ENCODE data around the gene APCDD1L.
"Not testable (repeated sequence)": the region's sequence is repeated elsewhere in the genome, so short reads cannot be mapped to it uniquely, and the experiment has no call there.

Gene APCDD1L

GRCh38 chr20:58436868-58437645, 78.1 kb downstream of the APCDD1L start:
- no peak for DNase-seq

- DNase-seq, result no peak
Measured at GRCh38 chr20:58435237-58435636, 80.0 kb downstream of the APCDD1L start.

GRCh38 chr20:58434326-58434725, 80.9 kb downstream of the APCDD1L start:
- DNase-seq, result no peak

GRCh38 chr20:58433759-58434158, 81.4 kb downstream of the APCDD1L start:
- no peak for DNase-seq

- no peak for DNase-seq
Measured at GRCh38 chr20:58433029-58433647, 82.1 kb downstream of the APCDD1L start.

GRCh38 chr20:58432186-58432954, 82.8 kb downstream of the APCDD1L start:
- DNase-seq, result no peak

- no peak for DNase-seq
Measured at GRCh38 chr20:58431134-58431533, 84.1 kb downstream of the APCDD1L start.

GRCh38 chr20:58429303-58429702, 85.9 kb downstream of the APCDD1L start:
- no peak for DNase-seq

- no peak for DNase-seq
Measured at GRCh38 chr20:58428364-58428763, 86.8 kb downstream of the APCDD1L start.

- DNase-seq, result not testable (repeated sequence)
Measured at GRCh38 chr20:58427571-58427970, 87.6 kb downstream of the APCDD1L start.

GRCh38 chr20:58424218-58424969, 90.8 kb downstream of the APCDD1L start:
- no peak for DNase-seq

- DNase-seq, result no peak
Measured at GRCh38 chr20:58421497-58421850, 93.7 kb downstream of the APCDD1L start.

GRCh38 chr20:58420798-58421496, 94.3 kb downstream of the APCDD1L start:
- DNase-seq, result no peak

- DNase-seq, result no peak
Measured at GRCh38 chr20:58418949-58419748, 96.0 kb downstream of the APCDD1L start.

GRCh38 chr20:58417438-58417837, 97.8 kb downstream of the APCDD1L start:
- no peak for DNase-seq

GRCh38 chr20:58416835-58417234, 98.4 kb downstream of the APCDD1L start:
- no peak for DNase-seq

GRCh38 chr20:58416057-58416456, 99.1 kb downstream of the APCDD1L start:
- DNase-seq, result no peak

GRCh38 chr20:58414786-58415185, 100.4 kb downstream of the APCDD1L start:
- DNase-seq, result not testable (repeated sequence)

- DNase-seq, result not testable (repeated sequence)
Measured at GRCh38 chr20:58414216-58414615, 101.0 kb downstream of the APCDD1L start.
